ENCODE measurements around the gene CPED1. TPM values are rescaled to one million over a fixed set of nuclear protein-coding genes. Genes with fewer than 3 reads are reported as not detected.

CPED1 gene
- total RNA-seq, 1 experiment from 2014 or later, result 1.6 TPM

DNA sequence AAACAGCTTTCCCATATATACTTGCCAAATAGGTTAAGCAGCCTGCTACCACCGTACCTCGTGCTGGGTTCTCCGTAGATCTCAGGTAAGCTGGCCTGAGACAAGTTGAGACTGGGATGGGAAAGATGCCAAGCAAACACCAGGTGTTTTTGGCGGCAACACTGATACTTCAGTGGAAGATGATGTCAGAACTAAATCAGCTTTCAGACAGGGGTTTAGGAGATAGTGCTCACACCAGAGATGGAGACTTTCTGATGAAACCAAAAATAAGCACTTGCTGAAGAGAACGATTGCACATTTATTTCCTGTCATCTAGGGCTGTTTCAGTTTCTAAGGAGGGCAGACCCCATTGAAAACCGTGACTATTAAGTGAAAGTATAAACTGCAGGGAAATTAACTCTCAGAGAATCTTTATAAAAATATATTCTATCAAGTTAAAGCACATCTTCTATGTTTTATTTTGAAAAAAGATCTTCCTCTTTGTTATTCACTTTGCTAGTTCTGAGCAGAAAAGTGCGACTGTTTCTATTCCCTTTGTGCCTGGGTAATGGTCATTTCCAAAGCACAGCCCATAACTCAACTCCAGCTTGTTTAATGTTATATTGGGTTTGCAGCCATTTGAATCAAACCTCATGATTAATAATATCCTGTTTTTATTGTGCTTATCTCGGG lies 149.9 kb downstream of the CPED1 start:
- no peak for DNase-seq (ENCODE audit: low read depth)

DNA sequence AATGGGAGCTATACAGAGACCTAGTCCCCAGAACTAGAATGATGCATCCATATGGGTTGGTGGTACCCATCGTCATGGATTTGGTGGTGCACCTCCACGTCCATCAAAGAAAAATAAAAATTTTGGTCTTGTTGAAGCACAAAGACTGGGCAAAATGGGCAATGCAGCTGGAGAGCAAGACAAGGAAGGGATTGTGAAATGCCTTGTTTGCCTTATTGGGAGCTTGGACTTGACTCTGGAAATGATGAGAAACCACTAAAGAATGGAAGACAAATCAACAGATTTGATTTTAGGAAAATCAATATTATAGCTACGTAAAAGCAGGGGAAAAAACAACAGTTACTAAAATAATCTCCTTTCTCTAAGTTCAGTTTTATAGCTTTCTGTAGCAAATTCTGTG lies 150.9 kb downstream of the CPED1 start:
- DNase-seq (ENCODE audit: low read depth), result no peak

DNA sequence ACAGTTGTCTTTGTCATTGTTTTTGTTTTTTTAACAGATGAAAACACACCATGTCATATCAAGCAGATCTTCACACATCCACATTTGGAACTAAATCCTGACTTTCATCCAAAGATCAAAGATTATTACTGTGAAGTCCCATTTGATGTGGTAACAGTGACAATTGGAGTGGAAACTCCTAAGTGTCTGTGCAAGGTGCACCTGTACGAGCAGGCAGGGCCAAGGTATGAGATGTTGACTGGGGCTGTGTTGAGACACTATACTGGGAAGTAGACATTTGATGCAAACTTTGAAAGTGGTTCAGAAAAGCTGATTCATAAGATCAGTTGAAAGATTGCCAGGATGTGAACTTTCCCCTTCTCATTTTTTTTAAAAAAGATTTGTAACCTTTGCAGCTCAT lies 152.3 kb downstream of the CPED1 start:
- DNase-seq (ENCODE audit: low read depth), result no peak

DNA sequence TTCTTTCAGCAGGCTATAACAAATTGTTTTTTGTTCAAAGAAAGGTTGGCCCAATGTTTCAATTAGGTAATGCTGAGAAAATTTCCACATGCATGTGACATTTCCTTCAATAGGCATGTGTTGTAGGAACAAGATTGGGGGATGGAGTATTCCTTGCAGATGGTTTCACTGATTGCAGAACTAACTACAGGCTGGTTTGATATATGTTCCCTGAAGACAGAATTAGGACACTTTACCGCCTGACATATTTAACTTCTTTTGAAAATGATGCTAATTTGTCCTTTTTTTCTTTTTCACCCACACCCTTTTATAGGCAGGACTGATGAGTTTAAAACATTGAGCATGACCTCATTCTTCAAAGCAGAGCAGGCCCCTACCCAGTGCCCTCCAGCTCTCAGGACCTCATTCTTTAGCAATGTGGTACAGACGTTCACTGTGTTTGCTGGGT lies 163.3 kb downstream of the CPED1 start:
- DNase-seq (ENCODE audit: low read depth), result no peak

DNA sequence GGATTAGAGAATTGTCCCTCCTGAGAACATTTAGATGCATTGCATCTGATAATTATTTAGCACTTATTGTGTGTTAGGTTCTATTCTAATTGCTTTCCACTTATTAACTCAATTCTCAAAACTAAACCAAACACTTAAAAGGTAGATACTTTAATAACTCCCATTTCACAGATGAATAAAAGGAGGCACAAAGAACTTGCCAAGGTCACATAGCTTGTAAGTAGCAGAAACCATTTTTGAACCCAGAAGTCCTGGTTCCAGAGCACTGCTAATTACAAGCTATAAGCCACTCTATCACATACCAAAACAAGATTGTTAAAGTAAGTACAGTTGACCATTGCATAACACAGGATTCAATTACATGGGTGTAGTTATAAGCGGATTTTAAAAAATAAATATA lies 164.9 kb downstream of the CPED1 start:
- no peak for DNase-seq (ENCODE audit: low read depth)

DNA sequence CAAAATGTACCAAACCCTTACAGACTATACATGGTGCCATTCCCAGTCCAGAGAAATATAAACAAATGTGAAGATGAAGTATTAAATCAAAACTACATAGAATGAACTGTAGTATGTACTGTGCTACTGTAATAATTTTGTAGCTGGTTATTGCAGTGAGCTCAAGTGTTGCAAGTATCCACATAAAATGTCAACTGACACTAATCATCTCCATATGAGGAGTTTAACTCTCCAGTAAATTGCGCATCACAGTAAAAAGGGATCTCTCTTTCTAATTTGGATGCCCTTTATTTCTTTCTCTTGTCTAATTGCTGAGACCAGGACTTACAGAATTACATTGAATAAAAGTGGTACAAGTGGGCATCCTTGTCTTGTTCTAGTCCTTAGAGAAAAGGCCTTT lies 165.5 kb downstream of the CPED1 start:
- no peak for DNase-seq (ENCODE audit: low read depth)

DNA sequence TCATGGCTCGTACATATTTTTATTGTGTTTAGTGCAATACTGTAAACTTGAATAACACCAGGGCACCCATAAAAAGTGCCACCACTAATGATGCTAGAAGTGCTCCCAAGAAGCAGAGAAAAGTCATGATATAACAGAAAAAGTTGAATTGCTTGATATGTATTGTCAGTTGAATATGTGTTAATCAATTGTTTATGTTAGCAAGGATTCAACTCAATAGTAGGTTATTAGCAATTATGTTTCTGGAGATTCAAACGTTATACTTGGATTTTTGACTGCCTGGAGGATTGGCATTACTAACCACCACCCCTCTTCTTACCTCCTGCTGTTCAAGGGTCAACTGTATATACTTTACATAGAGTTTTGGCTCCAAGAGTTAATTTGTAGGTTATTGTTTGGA lies 168.3 kb downstream of the CPED1 start:
- DNase-seq (ENCODE audit: low read depth), result no peak

DNA sequence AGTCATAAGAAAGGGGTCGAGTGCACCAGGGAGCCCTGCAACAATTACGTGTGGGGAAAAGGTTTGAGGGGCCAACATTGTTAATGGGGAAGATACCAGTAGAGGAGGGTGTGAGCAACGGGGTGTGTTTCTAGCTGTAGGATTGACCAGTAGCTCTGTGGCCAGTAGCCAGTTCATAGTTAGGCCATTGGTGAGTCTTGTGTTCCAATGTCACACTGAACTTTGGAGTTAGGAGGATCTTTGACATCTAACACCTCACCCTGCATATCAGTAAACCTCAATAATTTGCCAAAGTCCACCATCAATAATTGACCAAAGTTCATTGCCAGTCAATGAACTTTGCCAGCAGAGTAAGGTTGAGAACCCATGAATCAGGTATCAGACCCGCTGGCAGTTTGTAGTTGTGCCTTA lies 168.8 kb downstream of the CPED1 start:
- no peak for DNase-seq (ENCODE audit: low read depth)

DNA sequence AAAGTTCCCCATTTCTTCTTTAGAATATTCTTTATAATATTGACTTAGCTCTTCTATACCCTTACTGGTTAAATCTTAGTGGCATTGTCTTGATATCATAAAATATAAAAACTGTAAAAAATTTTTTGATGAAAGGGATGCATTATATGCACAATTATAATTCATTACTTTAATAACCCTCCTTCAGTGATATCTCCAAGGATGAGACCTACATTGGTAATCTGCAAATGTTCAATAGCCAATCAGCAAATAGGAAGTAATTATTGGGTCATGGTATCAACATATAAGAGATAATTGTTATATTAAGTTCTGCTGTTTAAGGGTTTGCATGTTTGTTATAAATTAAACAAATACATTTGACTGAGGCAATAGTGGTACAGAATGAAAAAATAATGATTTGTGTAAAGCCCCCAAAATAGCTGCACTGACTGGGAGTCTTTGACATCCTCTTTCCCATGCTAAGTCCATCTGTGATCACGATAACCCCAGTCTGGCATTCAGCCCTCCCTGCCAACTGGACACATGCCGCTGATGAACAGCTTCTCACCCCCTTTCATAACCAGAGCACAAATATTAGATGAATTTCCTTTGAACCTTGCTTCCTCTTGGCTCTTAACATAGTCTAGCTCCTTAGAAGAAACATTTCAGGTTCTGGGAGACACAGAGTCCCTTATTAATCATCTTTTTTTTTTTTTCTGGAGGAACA lies 169.5 kb downstream of the CPED1 start:
- no peak for DNase-seq (ENCODE audit: low read depth)

DNA sequence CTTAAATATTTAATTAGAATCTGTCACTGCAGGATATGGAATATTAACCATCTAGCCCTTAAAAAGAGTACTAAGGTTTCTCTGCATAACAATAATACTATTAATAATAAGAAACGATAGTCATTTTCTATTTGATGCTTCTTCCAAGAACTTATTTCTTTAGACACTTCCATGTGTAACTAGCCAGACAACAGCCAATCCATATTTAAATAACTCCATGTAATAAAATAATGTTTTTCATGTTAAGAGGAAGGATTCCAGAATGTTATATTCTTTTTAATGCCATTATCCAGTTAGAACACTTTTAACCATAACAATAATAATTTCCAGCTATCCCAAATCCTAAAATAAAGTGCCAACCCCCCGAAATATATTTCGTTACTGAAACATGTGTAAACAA lies 170.2 kb downstream of the CPED1 start:
- DNase-seq (ENCODE audit: low read depth), result no peak

DNA sequence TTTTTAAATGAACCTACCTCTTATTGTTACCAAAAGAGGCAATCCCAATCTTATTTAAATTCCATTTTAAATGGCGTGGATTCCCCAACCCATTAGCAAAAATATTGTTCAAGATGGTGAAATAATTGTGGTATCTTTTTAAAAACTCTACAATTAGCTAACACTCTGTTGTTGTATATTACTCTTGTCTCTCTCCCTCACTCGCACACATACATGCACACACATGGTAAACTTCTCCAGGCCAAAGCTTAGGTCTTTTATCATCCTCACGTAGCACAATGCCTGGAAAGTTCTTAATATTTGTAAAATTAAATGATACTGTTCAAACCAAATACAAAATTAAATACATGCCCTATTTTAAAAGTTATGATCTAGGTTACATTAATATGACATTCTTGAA lies 171.0 kb downstream of the CPED1 start:
- no peak for DNase-seq (ENCODE audit: low read depth)

DNA sequence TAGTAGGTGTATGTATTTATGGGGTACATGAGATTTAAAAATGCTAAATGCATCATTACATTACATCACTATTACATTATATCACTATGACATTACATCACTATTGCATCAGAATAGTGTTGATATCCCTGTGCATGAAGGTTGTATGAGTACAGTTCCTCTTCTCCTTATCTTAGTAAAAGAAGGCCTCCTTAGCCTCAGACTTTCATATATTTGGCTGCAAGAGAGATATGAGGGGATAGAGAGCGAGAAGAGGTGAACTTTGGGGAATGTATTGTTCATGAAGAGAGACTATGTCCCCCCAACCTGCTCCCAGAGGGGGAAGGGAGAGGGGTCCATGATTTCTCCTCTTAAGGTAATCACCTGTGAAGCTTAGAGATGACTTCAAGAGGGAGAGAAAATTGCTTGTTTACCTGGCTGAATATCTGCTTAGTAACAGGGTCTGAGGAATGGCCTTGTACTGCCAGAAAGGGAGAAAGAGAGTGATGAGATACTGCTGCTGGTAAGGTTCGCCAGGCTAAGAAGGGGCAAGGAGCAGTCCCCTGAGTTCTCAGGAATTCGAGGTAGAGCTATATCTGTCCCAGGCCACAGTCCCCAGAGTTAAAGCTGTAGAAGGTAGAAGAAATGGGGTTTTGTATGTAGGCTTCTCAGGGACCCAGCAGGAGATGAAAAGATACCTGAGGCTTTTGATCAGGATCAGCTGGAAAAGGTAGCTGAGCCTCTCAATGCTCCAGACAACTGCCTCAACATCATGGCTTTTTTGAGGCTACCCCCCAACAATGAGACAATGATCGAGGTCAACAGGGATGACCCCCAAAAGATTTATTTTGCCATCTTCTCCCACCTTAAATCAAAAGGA lies 171.9 kb downstream of the CPED1 start:
- no peak for DNase-seq (ENCODE audit: low read depth)

DNA sequence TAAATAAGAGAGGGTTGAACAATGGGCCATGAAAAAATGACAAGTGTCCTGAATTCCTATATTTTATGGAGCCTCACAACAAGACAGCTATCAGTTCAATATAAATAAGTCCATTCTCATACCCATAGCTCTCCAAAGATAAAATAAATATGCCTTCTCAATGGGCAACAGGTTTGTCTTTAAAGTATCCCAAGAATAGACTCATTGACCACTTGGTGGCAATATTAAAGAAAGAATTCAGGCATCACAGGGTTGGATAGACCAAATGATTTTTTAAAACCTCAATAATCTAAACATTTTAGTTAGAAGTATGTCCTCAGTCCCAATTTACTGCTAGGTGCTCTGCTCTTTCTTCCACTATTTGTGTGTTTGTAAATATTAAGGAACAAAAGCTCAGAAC lies 175.2 kb downstream of the CPED1 start:
- no peak for DNase-seq (ENCODE audit: low read depth)

DNA sequence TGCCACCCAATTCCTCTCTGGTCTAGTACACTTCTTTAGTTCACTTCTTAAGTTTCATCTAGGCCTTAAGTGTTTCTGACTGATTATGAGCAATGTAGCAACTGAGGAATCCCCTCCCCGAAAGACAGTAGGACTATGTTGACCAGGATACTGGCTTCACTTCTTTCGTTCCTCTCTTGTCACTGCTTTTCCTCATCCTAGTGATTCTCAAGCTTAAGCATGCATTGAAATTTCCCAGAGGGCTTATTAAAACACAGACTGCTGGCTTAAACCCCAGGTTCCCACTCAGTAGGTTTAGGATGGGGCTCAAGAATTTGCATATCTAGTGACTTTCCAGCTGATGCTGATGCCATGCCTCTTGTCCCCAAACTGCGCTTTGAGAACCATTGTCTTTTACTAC lies 175.7 kb downstream of the CPED1 start:
- DNase-seq (ENCODE audit: low read depth), result no peak

DNA sequence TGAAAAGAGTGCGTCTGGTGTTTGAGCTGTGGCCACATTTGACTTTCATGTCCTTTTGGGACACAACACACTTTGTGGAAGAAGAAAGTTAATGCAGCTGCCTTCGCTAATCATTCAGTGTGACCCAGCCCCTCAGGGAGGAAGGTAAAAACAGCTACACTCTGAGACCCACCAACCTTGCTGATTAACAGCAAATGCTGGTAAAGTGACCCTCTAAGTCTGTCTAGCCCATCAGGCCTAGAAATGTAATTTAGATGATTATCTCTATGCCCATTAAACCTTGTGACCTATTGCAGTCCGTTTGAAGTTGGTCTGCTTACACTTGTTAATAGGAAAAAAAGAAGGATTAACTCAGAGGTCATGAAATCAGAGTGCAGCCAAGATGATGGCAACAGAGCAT lies 178.4 kb downstream of the CPED1 start:
- no peak for DNase-seq (ENCODE audit: low read depth)

DNA sequence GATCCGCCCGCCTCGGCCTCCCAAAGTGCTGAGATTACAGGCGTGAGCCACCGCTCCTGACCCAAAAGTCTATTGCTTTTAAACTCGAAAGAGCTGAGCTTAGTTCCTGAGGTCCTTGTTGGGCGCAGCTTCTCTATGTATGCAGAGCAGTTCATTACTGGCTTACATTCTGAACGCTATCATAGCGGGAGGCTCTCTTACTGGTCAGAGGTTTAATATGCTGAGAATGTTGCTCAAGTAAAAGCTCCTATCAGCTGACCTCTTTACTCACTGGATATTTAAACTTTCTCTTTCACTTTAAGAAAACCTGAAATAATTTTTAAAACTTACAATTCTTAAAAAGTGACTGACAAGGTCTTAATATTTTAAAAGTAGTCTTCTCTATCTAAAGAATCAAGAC lies 179.5 kb downstream of the CPED1 start:
- DNase-seq (ENCODE audit: low read depth), result peak; percentile 12

DNA sequence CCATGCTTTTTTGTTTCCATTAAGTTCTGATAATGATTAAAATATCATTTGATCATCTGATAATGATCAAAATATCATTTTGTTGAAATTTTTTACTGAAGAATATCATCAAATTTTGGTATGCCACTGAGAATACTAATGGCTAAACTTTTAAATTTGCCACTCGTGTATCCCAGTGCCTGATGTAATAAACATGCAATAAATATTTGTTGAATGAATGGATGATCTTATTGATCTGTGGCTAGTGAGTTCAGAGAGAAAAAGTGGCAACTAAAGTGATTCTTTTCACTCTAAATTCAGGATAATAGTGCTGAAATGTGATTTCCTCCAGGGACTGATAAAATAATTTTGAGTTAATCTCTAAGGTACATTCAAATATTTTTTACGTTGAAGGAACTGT lies 181.0 kb downstream of the CPED1 start:
- no peak for DNase-seq (ENCODE audit: low read depth)

DNA sequence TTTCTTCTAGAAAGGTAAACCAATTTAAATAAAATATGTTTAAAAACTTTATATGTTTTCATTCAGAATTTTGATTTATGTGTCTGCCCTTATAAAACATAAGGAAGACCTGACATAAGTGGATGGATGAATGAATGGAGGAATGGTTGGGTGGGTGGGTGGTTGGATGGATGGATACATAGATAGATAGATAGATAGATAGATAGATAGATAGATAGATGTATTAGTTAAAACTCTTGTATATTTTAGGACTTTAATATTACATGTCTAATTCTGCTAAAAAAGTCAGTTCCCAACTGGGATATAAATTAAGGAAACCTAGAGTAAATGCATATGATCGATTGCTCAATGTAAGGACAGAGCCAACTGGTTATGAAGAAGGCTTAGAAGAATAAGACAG lies 184.0 kb downstream of the CPED1 start:
- DNase-seq (ENCODE audit: low read depth), result no peak

DNA sequence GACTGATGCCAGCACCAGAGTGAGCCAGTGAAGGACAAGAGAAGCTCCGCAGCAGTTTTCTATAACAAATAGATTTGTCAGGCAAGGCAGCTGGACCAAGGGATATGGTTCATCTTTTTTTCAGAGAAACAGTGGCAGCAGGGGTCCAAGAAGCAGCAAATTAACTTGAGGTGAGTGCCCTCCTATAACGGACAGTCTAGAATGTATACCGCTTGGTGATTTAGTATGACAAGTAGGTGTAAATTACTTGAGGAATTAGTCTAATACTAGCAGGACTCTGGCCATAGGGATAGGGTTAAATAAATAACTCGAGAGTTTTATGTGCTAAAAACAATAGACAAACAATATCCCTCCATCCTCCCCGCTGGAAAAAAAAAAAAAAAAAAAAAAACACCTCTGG lies 187.3 kb downstream of the CPED1 start:
- no peak for DNase-seq (ENCODE audit: low read depth)

DNA sequence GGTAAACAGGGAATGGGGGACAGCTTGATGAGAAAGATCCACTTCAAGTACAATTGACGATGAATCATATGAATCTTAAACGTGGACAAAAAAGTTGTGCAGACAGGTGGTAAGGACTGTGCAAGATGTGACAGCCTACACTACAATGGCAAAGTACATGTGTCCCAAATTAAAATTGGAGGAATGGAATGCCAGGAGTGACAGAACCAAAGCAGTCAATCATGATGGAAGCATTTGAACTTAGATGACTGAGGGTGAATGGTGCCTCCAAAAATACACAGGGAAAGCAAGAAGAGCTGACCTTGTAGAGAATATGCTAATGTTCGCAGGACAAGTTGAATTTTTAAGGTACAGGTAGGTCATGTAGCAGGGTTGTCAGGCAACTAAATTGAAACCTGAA lies 189.9 kb downstream of the CPED1 start:
- no peak for DNase-seq (ENCODE audit: low read depth)

DNA sequence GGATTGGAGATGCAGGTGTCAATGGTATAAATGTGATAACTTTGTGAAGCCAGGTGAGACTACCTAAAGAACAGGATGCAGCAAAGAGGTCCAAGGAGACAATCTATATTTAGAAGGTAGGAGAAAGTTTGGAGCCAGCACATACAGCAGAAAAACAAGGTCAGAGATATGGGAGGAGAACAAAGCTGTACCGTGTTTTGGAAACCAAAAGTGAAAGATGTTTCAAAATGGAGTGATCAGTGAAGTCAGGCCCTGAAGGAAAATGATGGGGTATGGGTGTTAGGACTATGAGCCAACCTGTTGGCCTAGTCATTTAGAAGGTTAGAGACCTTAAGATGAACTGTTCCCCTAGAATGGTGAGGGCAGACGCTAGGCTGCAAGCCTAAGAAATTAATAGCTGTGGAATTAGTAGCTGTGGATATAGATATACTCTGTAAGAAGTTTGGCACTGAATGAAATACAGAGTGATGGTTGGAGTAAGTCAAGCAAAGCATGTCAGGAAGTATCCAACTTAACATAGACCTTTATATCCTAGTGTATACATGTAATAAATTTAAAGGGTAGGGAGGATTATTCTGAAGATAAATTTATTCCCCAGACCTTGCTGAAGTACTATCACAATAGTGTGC lies 190.5 kb downstream of the CPED1 start:
- no peak for DNase-seq (ENCODE audit: low read depth)

DNA sequence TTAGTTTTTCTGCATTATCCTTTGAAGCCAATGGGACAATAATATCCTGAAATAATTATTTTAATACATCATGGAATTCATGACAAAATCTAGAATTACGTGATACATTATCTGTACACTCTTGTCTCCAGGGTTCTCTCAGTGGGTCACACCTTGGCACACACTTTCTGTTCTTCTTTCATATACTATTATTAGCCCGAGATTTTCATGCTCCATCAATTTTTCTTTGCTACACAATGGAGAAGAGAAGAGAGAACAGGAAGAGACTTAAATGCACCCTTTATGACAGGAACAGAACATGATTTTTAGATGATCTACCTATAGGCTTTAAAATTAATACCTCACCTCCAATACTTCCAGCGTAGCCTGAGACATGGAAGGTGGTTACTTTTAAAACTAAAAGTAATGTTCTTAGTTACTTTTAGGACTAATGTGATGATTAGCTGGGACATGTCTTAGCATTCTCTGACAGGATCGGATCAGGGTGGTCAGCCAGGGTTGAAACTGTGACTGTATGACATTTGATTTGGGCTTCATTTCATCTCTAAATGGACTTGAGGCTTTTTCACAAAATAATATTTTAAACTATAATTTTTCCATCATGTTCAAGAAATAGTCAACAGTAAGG lies 192.0 kb downstream of the CPED1 start:
- no peak for DNase-seq (ENCODE audit: low read depth)
